GM06990 (cell line): ENCODE results near the gene RTN4RL1.

ENCODE experiments used
- DNase-seq: peaks from one replicate; pipeline ENCODE4 v3.0.0-alpha.2; 2011; ENCODE audit not compliant: insufficient read length; ENCODE audit errors: extremely low read depth
- H3K27me3 ChIP-seq: replicated peaks from 2 replicates; pipeline ENCODE4 v1.6.0; 2011; ENCODE audit warnings: low read length; ENCODE audit not compliant: control insufficient read depth, insufficient read depth
- H3K36me3 ChIP-seq: 2 replicates; pipeline ENCODE4 v1.5.1; 2011; ENCODE audit warnings: low read length; ENCODE audit not compliant: control insufficient read depth, insufficient read depth
- H3K4me3 ChIP-seq: replicated peaks from 2 replicates; pipeline ENCODE4 v1.5.1; 2011; ENCODE audit warnings: low read depth, mild to moderate bottlenecking, control low read depth, low read length
- CTCF ChIP-seq: IDR thresholded peaks from 2 replicates; pipeline ENCODE4 v1.5.1; 2011; ENCODE audit warnings: low read length, control low read depth, mild to moderate bottlenecking, inconsistent platforms; ENCODE audit not compliant: insufficient read depth, poor library complexity, severe bottlenecking

Gene RTN4RL1

DNA sequence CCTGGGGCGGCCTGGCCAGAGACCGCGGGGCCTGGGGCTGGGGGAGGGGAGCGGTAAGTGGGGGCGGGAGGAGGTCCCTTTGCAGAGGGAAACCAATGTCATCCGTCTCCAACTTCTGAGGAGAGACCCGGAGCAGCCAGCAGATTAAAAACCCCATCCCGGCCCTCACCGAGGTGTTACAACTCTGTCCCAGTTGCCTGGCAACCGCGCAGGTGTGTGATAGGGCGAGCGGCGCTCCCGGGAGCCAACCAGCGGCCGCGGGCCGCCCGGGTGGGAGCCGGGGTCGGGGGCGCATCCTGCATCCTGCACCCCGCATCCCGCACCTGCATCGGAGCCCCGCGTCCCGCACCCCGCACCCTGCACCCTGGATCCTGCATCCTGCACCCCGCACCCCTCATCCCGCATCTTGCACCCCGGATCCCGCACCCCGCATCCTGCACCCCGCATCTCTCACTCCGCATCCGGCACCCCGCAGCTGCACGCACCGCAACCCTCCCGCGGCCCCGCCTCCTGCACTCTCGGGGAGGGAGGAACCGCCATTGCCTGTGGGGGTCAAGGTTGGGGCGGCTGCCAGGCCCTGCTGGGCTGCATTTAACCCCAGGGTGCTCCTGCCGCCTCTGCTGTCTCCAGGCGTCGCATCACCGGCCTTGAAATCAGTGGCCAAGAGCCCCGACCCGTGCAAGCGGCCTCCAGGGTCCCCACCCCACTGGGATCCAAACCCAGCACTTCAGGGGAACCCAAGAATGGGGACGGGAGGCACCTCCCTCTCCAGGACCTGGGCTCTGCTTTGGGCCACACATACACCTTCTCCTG, 47.3 kb downstream of the RTN4RL1 start:
- no peak for TF ChIP-seq CTCF
- no peak overlapping the region for H3K4me3 ChIP-seq
- no peak for DNase-seq
- no peaks in the 10 kb centered on the region; the same call in 1 of the 2 replicates for H3K27me3 ChIP-seq
- H3K36me3 ChIP-seq, result no peaks in the 10 kb centered on the region

GRCh38 chr17:1976683-1977064, 48.5 kb downstream of the RTN4RL1 start:
- no peak for DNase-seq
- TF ChIP-seq CTCF, result no peak
- Histone ChIP-seq H3K4me3 (no peak overlapping the region), H3K36me3 (no peaks in the 10 kb centered on the region), H3K27me3 (no peaks in the 10 kb centered on the region; the same call in 1 of the 2 replicates)

GRCh38 chr17:1976000-1976682, 49.0 kb downstream of the RTN4RL1 start:
- Histone ChIP-seq H3K27me3 (no peaks in the 10 kb centered on the region; the same call in 1 of the 2 replicates), H3K36me3 (no peaks in the 10 kb centered on the region), H3K4me3 (no peak overlapping the region)
- no peak for DNase-seq
- no peak for TF ChIP-seq CTCF

- no peak for TF ChIP-seq CTCF
- Histone ChIP-seq H3K27me3 (no peaks in the 10 kb centered on the region; the same call in 1 of the 2 replicates), H3K36me3 (no peaks in the 10 kb centered on the region), H3K4me3 (no peak overlapping the region)
- no peak for DNase-seq
Observed at GRCh38 chr17:1975573-1975972, 49.6 kb downstream of the RTN4RL1 start.

- TF ChIP-seq CTCF, result no peak
- DNase-seq, result no peak
- Histone ChIP-seq H3K36me3 (no peaks in the 10 kb centered on the region), H3K4me3 (no peak overlapping the region), H3K27me3 (no peaks in the 10 kb centered on the region; the same call in 1 of the 2 replicates)
Observed at GRCh38 chr17:1972487-1973160, 52.5 kb downstream of the RTN4RL1 start.
